Astrocyte (in vitro differentiated cells and primary cell): ENCODE data around the gene TTYH3.
A peak's percentile ranks its signal among the peaks of the same experiment; 100 is the strongest.

Experiments used
- EZH2 ChIP-seq: IDR thresholded peaks from 2 replicates; pipeline ENCODE4 v1.6.1; 2012; ENCODE audit warnings: mild to moderate bottlenecking, low read length, inconsistent platforms; ENCODE audit not compliant: insufficient read depth
- TF ChIP-seq, protein P1 (sequence below): IDR thresholded peaks from 2 replicates; pipeline ENCODE4 v1.5.1; 2011; ENCODE audit warnings: low read depth, mild to moderate bottlenecking, inconsistent platforms, low read length, moderate library complexity; ENCODE audit not compliant: insufficient read depth

- TF ChIP-seq, protein P1, sequence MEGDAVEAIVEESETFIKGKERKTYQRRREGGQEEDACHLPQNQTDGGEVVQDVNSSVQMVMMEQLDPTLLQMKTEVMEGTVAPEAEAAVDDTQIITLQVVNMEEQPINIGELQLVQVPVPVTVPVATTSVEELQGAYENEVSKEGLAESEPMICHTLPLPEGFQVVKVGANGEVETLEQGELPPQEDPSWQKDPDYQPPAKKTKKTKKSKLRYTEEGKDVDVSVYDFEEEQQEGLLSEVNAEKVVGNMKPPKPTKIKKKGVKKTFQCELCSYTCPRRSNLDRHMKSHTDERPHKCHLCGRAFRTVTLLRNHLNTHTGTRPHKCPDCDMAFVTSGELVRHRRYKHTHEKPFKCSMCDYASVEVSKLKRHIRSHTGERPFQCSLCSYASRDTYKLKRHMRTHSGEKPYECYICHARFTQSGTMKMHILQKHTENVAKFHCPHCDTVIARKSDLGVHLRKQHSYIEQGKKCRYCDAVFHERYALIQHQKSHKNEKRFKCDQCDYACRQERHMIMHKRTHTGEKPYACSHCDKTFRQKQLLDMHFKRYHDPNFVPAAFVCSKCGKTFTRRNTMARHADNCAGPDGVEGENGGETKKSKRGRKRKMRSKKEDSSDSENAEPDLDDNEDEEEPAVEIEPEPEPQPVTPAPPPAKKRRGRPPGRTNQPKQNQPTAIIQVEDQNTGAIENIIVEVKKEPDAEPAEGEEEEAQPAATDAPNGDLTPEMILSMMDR: no peak
- peak; percentile 37 for TF ChIP-seq EZH2
Observed at GRCh38 chr7:2687881-2688318, 56.1 kb downstream of the TTYH3 start, which contains the start of gene AMZ1.
